Kidney (tissue), 14 donors: ENCODE measurements around the gene NDUFAF8. TPM values are rescaled to one million over a fixed set of nuclear protein-coding genes. Genes with fewer than 3 reads are reported as not detected.

Source experiments
- DNase-seq, 5 donors: peaks; one replicate each; pipeline ENCODE4 v3.0.0-alpha.2; 2013 to 2020
- FAIRE-seq: peaks from 2 replicates; lab custom pipeline; 2012; peaks lifted over from hg19 to GRCh38; lab: Jason Lieb, UNC
- H3K27ac ChIP-seq, 2 donors: one replicate each; pipeline ENCODE4 v1.7.0; 2013; ENCODE audit warnings: low read depth in 2 of 2, low read length in 2 of 2, inconsistent platforms in 1 of 2
- H3K27me3 ChIP-seq: one replicate; pipeline ENCODE4 v1.7.1; 2013; ENCODE audit warnings: low read length, inconsistent platforms; ENCODE audit not compliant: control insufficient read depth, insufficient read depth
- H3K36me3 ChIP-seq, 3 donors: one replicate each; pipeline versions ENCODE4 v1.7.0 to v1.7.1; 2013; ENCODE audit warnings: low read length in 3 of 3, control low read depth in 1 of 3, inconsistent platforms in 1 of 3; ENCODE audit not compliant: insufficient read depth in 3 of 3, control insufficient read depth in 2 of 3
- H3K4me1 ChIP-seq, 3 donors: one replicate each; pipeline versions ENCODE4 v1.7.0 to v1.7.1; 2013; ENCODE audit warnings: low read length in 3 of 3, inconsistent platforms in 1 of 3, low read depth in 1 of 3; ENCODE audit not compliant: control insufficient read depth in 2 of 3, insufficient read depth in 2 of 3
- H3K4me3 ChIP-seq, 3 donors: one replicate each; pipeline versions ENCODE4 v1.7.0 to v1.8.1; 2013; ENCODE audit warnings: low read length in 3 of 3, control low read depth in 1 of 3, inconsistent platforms in 1 of 3
- H3K9ac ChIP-seq, 3 donors: one replicate each; pipeline versions ENCODE4 v1.7.0 to v1.7.1; 2013; ENCODE audit warnings: low read length in 3 of 3, control low read depth in 1 of 3, inconsistent platforms in 1 of 3
- H3K9me3 ChIP-seq, 3 donors: one replicate each; pipeline versions ENCODE4 v1.7.0 to v1.7.1; 2013; ENCODE audit warnings: low read length in 3 of 3, control low read depth in 1 of 3, inconsistent platforms in 1 of 3; ENCODE audit not compliant: control insufficient read depth in 2 of 3, insufficient read depth in 1 of 3
- CTCF ChIP-seq: IDR thresholded peaks from 3 replicates; pipeline ENCODE4 v1.5.1; 2012; ENCODE audit warnings: mild to moderate bottlenecking, moderate library complexity, borderline replicate concordance; ENCODE audit not compliant: insufficient read depth; ENCODE audit errors: extremely low read depth
- intact Hi-C: fragments of 100-400 bp; cut with DNase I; formaldehyde crosslinking; loops from one replicate; pipeline ENCODE4 v1.11.1; 2022
- polyA plus RNA-seq: library from polyadenylated mRNA; stranded (reverse); fragments of 350-450 nt; fragmentation: Illumina TruSeq; extraction: RNeasy Lipid Tissue Mini Kit (QIAGEN cat#74804); gene quantifications from one replicate; pipeline ENCODE4 v1.2.3, GENCODE V29; 2014; ENCODE audit warnings: low read depth, low replicate concordance; ENCODE audit not compliant: insufficient read depth
- total RNA-seq: library from RNA; stranded (reverse); fragmentation: NEBNext Ultra II Directional; extraction: Animal tissue kit (Norgen Biotek cat#: 25700); gene quantifications from one replicate; pipeline ENCODE4 v1.2.1, GENCODE V29; 2021
- donor health status: control.
- donor health status: control.
- donor health status: control.
- donor health status: control.
- donor health status: control.
- donor health status: DM: yes; HTN: yes; CAD: no.
- donor health status: Normal renal cell carcinoma (clear cell type).

The NDUFAF8 gene
- total and polyA plus RNA-seq, 2 donors from 2014 or later, result 38.6 to 134 TPM

GRCh38 chr17:81261096-81261495, 22.0 kb downstream of the NDUFAF8 start:
- Histone ChIP-seq H3K9ac (no peak overlapping the region), H3K27ac (no peak overlapping the region), H3K36me3 (peaks cover 0 to 41% (median 15%) of the 10 kb centered on the region in 3 donors), H3K4me3 (no peak overlapping the region), H3K27me3 (no peaks in the 10 kb centered on the region), H3K4me1 (peaks cover 0 to 6% (median under 1%) of the 10 kb centered on the region in 3 donors), H3K9me3 (no peaks in the 10 kb centered on the region)
- FAIRE-seq (no peak), DNase-seq (no peak)
- intact Hi-C loops, result no loop called here
- TF ChIP-seq CTCF, result no peak

DNA sequence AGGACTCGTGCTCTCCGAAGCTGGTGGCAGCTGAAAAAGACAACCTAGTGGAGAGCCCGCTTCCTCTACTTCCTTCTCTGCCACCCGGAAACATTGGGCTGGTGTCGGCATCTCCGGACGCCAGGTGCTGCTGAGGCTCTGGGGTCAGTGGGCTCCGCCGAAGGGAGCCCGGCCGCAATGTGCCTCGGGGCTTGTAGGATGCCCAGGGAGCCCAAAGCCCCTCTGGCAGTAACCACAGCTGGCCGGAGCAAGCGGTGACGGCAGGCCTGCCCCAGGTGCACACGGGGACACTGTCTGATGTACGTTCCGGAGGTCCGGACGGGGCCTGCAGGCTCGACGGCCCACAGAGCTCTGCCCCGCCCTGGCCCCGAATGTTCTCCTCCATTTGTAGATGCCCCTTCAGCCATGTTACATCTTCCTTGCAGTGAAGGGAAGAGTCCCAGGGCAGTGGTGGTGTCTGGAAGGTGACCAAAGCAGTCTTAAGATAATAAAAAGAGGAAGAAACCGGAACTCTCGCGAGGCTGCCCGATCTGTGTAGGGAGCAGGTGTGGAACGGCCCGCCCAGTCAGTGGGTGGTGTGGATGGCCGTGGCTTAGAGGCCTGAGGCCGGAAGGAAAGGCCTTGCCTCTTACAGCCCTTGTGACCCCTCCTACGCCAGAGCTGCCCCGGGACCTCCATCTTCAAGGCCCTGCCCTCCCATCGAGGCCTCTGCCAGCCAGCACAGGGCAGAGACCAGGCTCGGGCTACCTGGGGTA, 22.6 kb downstream of the NDUFAF8 start:
- Histone ChIP-seq H3K27me3 (no peaks in the 10 kb centered on the region), H3K27ac (no peak overlapping the region), H3K36me3 (peaks cover 0 to 41% (median 15%) of the 10 kb centered on the region in 3 donors), H3K9ac (no peak overlapping the region), H3K9me3 (no peaks in the 10 kb centered on the region), H3K4me3 (no peak overlapping the region), H3K4me1 (no peaks in the 10 kb centered on the region)
- FAIRE-seq, result no peak
- TF ChIP-seq CTCF, result no peak
- intact Hi-C loops, result no loop called here
- no peak for DNase-seq

- TF ChIP-seq CTCF, result no peak
- H3K9ac ChIP-seq, result no peak overlapping the region
- no peak overlapping the region for H3K27ac ChIP-seq
- FAIRE-seq, result no peak
- H3K4me1 ChIP-seq, result no peaks in the 10 kb centered on the region
- peaks cover 0 to 41% (median 18%) of the 10 kb centered on the region in 3 donors for H3K36me3 ChIP-seq
- H3K4me3 ChIP-seq, result no peak overlapping the region
- DNase-seq, result no peak
- H3K9me3 ChIP-seq, result no peaks in the 10 kb centered on the region
- intact Hi-C loops, result no loop called here
- H3K27me3 ChIP-seq, result no peaks in the 10 kb centered on the region
These were observed 24.5 kb downstream of the NDUFAF8 start for GRCh38 chr17:81263371-81264181.
